ENCODE measurements around the gene SPINK13. TPM values are rescaled to one million over a fixed set of nuclear protein-coding genes. Genes with fewer than 3 reads are reported as not detected.

SPINK13 gene
- total RNA-seq, 1 donor from 2014 or later, result not detected

GRCh38 chr5:148290271-148291195 lies 21.9 kb downstream of the SPINK13 start:
- H3K36me3 Mint-ChIP-seq (ENCODE audit: low read depth), result no peaks in the 10 kb centered on the region
- H3K4me1 Mint-ChIP-seq (ENCODE audit: low read depth), result no peaks in the 10 kb centered on the region
- peaks cover 31% of the 10 kb centered on the region for H3K27me3 Mint-ChIP-seq (ENCODE audit: low read depth)
- peak; percentile 76 for TF ChIP-seq CTCF (IDR thresholded peaks at IDR 0.05)
- no peak overlapping the region for H3K4me3 Mint-ChIP-seq (ENCODE audit: unreplicated experiment)
- H3K9me3 Mint-ChIP-seq (ENCODE audit: low read depth), result no peaks in the 10 kb centered on the region
- H3K27ac Mint-ChIP-seq (ENCODE audit: unreplicated experiment), result no peak overlapping the region
- DNase-seq (ENCODE audit: low spot score), result no peak

- Mint-ChIP-seq H3K27me3 (ENCODE audit: low read depth) (peaks cover 6% of the 10 kb centered on the region), H3K27ac (ENCODE audit: unreplicated experiment) (no peak overlapping the region), H3K36me3 (ENCODE audit: low read depth) (no peaks in the 10 kb centered on the region), H3K4me3 (ENCODE audit: unreplicated experiment) (no peak overlapping the region), H3K4me1 (ENCODE audit: low read depth) (no peaks in the 10 kb centered on the region), H3K9me3 (ENCODE audit: low read depth) (no peaks in the 10 kb centered on the region)
- no peak for DNase-seq (ENCODE audit: low spot score)
- TF ChIP-seq CTCF (IDR thresholded peaks at IDR 0.05), result no peak
Observed at GRCh38 chr5:148297731-148298130, 29.1 kb downstream of the SPINK13 start.

- DNase-seq (ENCODE audit: low spot score), result no peak
- no peak overlapping the region for H3K27ac Mint-ChIP-seq (ENCODE audit: unreplicated experiment)
- H3K4me1 Mint-ChIP-seq (ENCODE audit: low read depth), result no peaks in the 10 kb centered on the region
- no peak overlapping the region for H3K4me3 Mint-ChIP-seq (ENCODE audit: unreplicated experiment)
- peaks cover 2% of the 10 kb centered on the region for H3K36me3 Mint-ChIP-seq (ENCODE audit: low read depth)
- H3K27me3 Mint-ChIP-seq (ENCODE audit: low read depth), result peaks cover 29% of the 10 kb centered on the region
- peaks cover 15% of the 10 kb centered on the region for H3K9me3 Mint-ChIP-seq (ENCODE audit: low read depth)
- no peak for TF ChIP-seq CTCF (IDR thresholded peaks at IDR 0.05)
Observed at GRCh38 chr5:148306446-148306845, 37.9 kb downstream of the SPINK13 start.

GRCh38 chr5:148309019-148309418 lies 40.4 kb downstream of the SPINK13 start:
- H3K27ac Mint-ChIP-seq (ENCODE audit: unreplicated experiment), result no peak overlapping the region
- H3K36me3 Mint-ChIP-seq (ENCODE audit: low read depth), result peaks cover 2% of the 10 kb centered on the region
- peaks cover 15% of the 10 kb centered on the region for H3K9me3 Mint-ChIP-seq (ENCODE audit: low read depth)

GRCh38 chr5:148309746-148310145 lies 41.2 kb downstream of the SPINK13 start:
- Mint-ChIP-seq H3K36me3 (ENCODE audit: low read depth) (peaks cover 2% of the 10 kb centered on the region), H3K27ac (ENCODE audit: unreplicated experiment) (no peak overlapping the region), H3K9me3 (ENCODE audit: low read depth) (peaks cover 15% of the 10 kb centered on the region), H3K4me1 (ENCODE audit: low read depth) (no peaks in the 10 kb centered on the region), H3K4me3 (ENCODE audit: unreplicated experiment) (no peak overlapping the region), H3K27me3 (ENCODE audit: low read depth) (peaks cover 20% of the 10 kb centered on the region)
- no peak for TF ChIP-seq CTCF (IDR thresholded peaks at IDR 0.05)
- DNase-seq (ENCODE audit: low spot score), result no peak

More at GRCh38 chr5:148309019-148309418, 40.4 kb downstream of the SPINK13 start:
- H3K4me1 Mint-ChIP-seq (ENCODE audit: low read depth), result no peaks in the 10 kb centered on the region
- peaks cover 26% of the 10 kb centered on the region for H3K27me3 Mint-ChIP-seq (ENCODE audit: low read depth)
- no peak for TF ChIP-seq CTCF (IDR thresholded peaks at IDR 0.05)
- H3K4me3 Mint-ChIP-seq (ENCODE audit: unreplicated experiment), result no peak overlapping the region
- DNase-seq (ENCODE audit: low spot score), result no peak
